Measurements from ENCODE around the gene TMX4. TPM values are rescaled to one million over a fixed set of nuclear protein-coding genes. Genes with fewer than 3 reads are reported as not detected.
A peak's percentile ranks its signal among the peaks of the same experiment; 100 is the strongest.
"Not testable (repeated sequence)": the region's sequence is repeated elsewhere in the genome, so short reads cannot be mapped to it uniquely, and the experiment has no call there.

The TMX4 gene
- total RNA-seq, 2 donors from 2014 or later, result 57.0 to 236 TPM

DNA sequence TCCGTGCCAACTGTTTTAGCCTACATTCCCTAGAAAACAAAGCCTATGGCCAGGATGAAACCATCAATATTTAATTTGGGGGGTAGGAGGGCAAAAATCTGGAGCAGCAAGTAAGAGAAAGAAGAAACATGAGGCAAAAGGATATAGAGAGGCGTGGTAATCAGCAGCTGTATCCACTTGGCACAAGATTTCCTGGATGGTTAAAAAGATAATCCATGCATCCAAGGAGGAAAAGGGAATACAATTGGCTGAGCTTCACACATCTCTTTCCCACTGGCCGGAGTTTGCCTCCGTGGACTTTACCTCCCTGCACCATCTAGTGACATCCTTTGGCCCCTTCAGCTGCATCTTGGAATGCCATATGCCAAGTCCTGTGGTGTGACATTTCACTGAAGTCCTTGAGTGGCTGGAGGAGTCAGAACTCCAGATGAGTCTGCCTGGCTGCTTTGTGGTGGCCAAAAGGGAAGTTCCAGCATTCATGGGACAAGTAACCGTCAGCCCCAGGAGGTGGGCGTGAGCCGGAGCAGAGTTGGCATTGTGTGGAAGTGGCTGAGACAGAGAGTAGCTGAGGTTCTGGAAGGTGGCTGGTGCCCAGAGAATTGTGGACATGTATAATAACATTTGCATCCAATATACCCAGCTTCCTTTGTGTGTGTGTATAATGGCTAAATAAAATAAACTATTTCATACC, 13.7 kb upstream of the TMX4 start:
- no peak for TF ChIP-seq POLR2AphosphoS5 (IDR thresholded peaks at IDR 0.05)
- no peak for TF ChIP-seq CTCF (IDR thresholded peaks at IDR 0.05)
- no peak for TF ChIP-seq POLR2A (IDR thresholded peaks at IDR 0.05)
- Histone ChIP-seq H3K27ac (no peak overlapping the region), H3K27me3 (replicated peaks; ENCODE audit: insufficient read depth) (no peaks in the 10 kb centered on the region), H3K4me1 (replicated peaks) (no peaks in the 10 kb centered on the region), H3K36me3 (no peaks in the 10 kb centered on the region), H3K4me3 (no peak overlapping the region), H3K9me3 (no peaks in the 10 kb centered on the region)
- 86% methylated on average over 7 of the region's 7 CpGs for WGBS
- intact Hi-C loops (cut with DNase I), result no loop called here
- DNase-seq (ENCODE audit: low spot score), result no peak

DNA sequence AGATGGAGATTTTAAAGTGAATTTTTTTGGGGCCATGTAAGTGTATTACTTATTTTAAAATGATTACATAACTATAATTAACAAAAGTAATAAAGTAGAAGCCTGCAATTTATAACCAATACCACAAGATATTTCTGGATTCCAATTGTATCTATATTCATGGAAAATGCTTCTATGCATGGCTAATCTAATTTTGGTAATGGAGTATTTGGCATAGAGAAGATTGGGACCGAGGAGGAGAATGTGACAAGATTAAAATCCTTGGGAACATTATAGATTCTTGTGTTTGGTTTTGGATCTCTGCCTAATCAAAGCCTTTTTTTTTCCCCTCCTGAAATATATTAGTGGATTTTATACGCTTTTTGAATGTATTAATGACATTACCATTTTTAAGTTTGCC, 12.9 kb upstream of the TMX4 start:
- intact Hi-C loops (cut with DNase I), result no loop called here
- no peak for TF ChIP-seq CTCF (IDR thresholded peaks at IDR 0.05)
- TF ChIP-seq POLR2AphosphoS5 (IDR thresholded peaks at IDR 0.05), result no peak
- TF ChIP-seq POLR2A (IDR thresholded peaks at IDR 0.05), result no peak
- no peaks in the 10 kb centered on the region for H3K4me1 ChIP-seq (replicated peaks)
- H3K36me3 ChIP-seq, result no peaks in the 10 kb centered on the region
- no peak for DNase-seq (ENCODE audit: low spot score)
- no peaks in the 10 kb centered on the region for H3K27me3 ChIP-seq (replicated peaks; ENCODE audit: insufficient read depth)
- 83% methylated on average over 2 of the region's 2 CpGs for WGBS
- no peak overlapping the region for H3K4me3 ChIP-seq
- no peak overlapping the region for H3K27ac ChIP-seq
- H3K9me3 ChIP-seq, result no peaks in the 10 kb centered on the region

DNA sequence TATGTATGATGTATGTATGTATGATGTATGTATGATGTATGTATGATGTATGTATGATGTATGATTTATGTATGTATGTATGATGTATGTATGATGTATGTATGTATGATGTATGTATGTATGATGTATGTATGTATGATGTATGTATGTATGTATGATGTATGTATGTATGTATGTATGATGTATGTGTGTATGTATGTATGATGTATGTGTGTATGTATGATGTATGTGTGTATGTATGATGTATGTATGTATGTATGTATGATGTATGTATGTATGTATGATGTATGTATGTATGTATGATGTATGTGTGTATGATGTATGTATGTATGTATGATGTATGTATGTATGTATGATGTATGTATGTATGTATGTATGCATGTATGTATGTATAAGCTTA, 12.0 kb upstream of the TMX4 start:
- DNase-seq (ENCODE audit: low spot score); H3K4me3 ChIP-seq; H3K4me1 ChIP-seq (replicated peaks); intact Hi-C loops (cut with DNase I); H3K27ac ChIP-seq; H3K36me3 ChIP-seq; H3K9me3 ChIP-seq; H3K27me3 ChIP-seq (replicated peaks; ENCODE audit: insufficient read depth): not testable (repeated sequence)

DNA sequence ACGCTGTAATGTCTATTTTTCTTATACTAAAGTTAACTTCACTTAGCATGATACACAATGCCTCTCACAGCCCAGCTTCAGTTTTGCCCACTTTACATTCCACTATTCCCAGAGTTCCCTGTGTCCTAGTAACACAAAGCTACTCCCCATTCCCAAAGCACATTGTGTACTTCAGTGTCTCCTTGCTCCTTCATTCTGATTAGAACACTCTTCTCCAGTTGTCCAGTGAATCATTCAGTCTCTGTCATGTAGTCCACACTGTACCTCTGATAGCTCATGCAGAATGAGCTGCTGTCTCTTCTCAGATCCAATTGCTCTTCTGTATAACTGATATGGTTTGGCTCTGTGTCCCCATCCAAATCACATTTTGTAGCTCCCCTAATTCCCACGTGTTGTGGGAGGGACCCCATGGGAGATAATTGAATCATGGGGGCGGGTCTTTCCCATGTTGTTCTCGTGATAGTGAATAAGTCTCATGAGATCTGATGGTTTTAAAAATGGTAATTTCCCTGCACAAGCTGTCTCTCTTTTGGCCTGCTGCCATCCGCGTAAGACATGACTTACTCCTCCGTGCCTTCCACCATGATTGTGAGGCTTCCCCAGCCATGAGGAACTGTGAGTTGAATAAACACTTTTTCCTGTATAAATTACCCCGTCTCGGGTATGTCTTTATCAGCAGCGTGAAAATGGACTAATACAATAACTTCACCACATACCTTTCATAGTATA, 2.1 kb upstream of the TMX4 start:
- no peaks in the 10 kb centered on the region for H3K36me3 ChIP-seq
- no peak for DNase-seq (ENCODE audit: low spot score)
- no peaks in the 10 kb centered on the region for H3K27me3 ChIP-seq (replicated peaks; ENCODE audit: insufficient read depth)
- 90% methylated on average over 10 of the region's 10 CpGs for WGBS
- intact Hi-C loops (cut with DNase I), result no loop called here
- H3K4me1 ChIP-seq (replicated peaks), result no peaks in the 10 kb centered on the region
- H3K9me3 ChIP-seq, result no peaks in the 10 kb centered on the region
- no peak overlapping the region for H3K27ac ChIP-seq
- H3K4me3 ChIP-seq, result no peak overlapping the region
- TF ChIP-seq POLR2AphosphoS5 (IDR thresholded peaks at IDR 0.05), result no peak
- no peak for TF ChIP-seq POLR2A (IDR thresholded peaks at IDR 0.05)
- no peak for TF ChIP-seq CTCF (IDR thresholded peaks at IDR 0.05)

DNA sequence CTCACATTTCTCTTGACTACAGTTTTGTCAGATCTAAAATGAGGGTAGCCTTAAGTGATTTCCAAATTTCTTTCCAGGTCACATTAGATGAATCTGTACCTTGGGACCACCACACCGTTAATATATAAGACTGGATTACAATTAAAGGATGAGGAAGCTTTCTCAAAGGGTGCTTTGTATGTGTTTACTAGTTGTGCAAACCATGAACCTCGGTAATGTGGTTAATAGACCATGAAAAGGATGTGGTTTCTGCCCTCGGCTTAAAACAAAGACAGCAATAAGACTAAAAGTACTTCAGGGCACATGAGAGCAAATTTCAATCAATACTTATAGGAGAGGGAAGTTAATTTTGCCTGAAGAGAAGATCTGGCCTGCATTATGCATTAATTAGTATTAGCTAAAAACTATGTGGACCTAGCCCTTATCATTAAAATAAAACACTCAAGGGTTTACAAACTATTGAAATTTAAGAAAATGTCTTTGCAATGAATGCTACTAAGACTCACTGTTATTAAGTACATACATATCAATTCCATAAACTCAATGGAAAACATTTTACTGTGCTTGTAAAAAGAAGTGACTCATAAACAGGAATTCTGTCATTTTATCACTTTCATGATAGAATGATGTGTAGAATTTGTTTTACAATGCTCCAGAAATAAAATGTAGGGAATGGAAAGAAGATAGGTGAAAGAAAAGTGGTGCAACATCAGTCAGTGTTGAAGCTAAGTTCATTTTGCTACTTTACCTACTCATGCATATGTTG, 936 bp upstream of the TMX4 start:
- no peaks in the 10 kb centered on the region for H3K36me3 ChIP-seq
- H3K27me3 ChIP-seq (replicated peaks; ENCODE audit: insufficient read depth), result no peaks in the 10 kb centered on the region
- no peak for DNase-seq (ENCODE audit: low spot score)
- 24% methylated on average over 3 of the region's 3 CpGs for WGBS
- TF ChIP-seq CTCF (IDR thresholded peaks at IDR 0.05) (no peak), POLR2A (IDR thresholded peaks at IDR 0.05) (no peak), POLR2AphosphoS5 (IDR thresholded peaks at IDR 0.05) (no peak)
- H3K4me3 ChIP-seq, result no peak overlapping the region
- H3K27ac ChIP-seq, result peak overlapping the region in 1 of 2 donors; percentile 96
- no peaks in the 10 kb centered on the region for H3K4me1 ChIP-seq (replicated peaks)
- H3K9me3 ChIP-seq, result no peaks in the 10 kb centered on the region
- intact Hi-C loops (cut with DNase I), result no loop called here

Data from prostate gland (tissue), 2 donors.